C4-2B (cell line): ENCODE results near the gene LPP.

ENCODE experiments used
- CTCF ChIP-seq: fragments of 450-650 bp; conservative IDR thresholded peaks from 2 replicates; pipeline ENCODE4 v1.5.1; 2017; ENCODE audit warnings: mild to moderate bottlenecking
- ZFX ChIP-seq: fragments of 450-650 bp; IDR thresholded peaks from 2 replicates; pipeline ENCODE4 v1.6.1; 2017

GRCh38 chr3:188602620-188603019 lies 448.7 kb downstream of the LPP start:
- TF ChIP-seq CTCF (no peak), ZFX (no peak)
